ENCODE data around the gene MACC1.

MACC1 gene, protein sequence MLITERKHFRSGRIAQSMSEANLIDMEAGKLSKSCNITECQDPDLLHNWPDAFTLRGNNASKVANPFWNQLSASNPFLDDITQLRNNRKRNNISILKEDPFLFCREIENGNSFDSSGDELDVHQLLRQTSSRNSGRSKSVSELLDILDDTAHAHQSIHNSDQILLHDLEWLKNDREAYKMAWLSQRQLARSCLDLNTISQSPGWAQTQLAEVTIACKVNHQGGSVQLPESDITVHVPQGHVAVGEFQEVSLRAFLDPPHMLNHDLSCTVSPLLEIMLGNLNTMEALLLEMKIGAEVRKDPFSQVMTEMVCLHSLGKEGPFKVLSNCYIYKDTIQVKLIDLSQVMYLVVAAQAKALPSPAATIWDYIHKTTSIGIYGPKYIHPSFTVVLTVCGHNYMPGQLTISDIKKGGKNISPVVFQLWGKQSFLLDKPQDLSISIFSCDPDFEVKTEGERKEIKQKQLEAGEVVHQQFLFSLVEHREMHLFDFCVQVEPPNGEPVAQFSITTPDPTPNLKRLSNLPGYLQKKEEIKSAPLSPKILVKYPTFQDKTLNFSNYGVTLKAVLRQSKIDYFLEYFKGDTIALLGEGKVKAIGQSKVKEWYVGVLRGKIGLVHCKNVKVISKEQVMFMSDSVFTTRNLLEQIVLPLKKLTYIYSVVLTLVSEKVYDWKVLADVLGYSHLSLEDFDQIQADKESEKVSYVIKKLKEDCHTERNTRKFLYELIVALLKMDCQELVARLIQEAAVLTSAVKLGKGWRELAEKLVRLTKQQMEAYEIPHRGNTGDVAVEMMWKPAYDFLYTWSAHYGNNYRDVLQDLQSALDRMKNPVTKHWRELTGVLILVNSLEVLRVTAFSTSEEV

DNA sequence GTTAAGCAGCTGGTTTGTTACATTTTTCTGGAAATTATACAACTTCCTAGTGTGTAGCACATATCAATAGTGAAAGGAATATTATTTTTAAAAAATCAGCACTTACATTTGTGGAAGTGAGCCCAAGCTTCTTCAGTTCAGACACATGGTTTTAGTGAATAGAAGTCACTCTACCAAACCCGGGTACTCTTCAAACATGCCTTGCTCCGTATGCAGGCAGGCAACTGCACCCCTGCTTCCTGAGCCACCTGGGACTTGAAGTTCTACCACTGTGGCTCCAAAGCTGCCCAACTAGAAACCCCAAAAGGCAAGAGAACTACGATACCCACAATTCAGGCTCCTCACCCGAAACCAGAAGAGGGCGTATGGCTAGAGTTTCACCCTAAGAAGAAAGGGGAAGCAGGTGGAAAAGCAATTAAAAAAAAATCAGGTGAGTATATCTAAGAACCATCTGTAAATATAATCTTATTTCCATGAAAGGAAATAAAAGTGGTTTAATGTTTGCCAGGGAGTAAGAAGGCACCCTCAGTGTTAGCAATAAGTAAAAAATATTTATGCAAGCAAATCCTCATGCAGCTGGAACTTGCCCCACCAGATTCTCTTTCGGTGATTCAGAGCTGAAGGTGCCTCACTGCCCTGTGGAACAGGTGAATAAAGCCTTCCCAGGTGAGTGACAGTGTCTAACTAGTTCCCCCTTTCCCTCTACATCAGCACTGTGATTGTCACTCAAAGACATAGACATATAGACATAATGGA is at the start of gene MACC1:
Gene MACC1 (minus strand): TSS at position 192 of the 756 bp plus-strand sequence. CDS start 55,522 bp downstream, outside the sequence.
- Histone ChIP-seq H2AFZ (ENCODE audit: low read length) (peak within 1 kb of the TSS; percentile 6; the same call in 1 of the 2 replicates), H3K9ac (ENCODE audit: low read length) (peak within 1 kb of the TSS; percentile 57), H4K20me1 (ENCODE audit: insufficient read depth, low read length) (no peaks in the 10 kb centered on the region), H3F3A (ENCODE audit: insufficient read depth, low read length) (peaks cover 18% of the 10 kb centered on the region), H3K9me2 (ENCODE audit: low read depth, low read length) (no peaks in the 10 kb centered on the region), H3K79me2 (ENCODE audit: insufficient read depth, low read length) (peaks cover 45% of the 10 kb centered on the region), H3K27ac (ENCODE audit: low read depth, low read length, poor library complexity, severe bottlenecking) (peak within 1 kb of the TSS; percentile 96), H3K4me3 (ENCODE audit: low read depth, low read length, poor library complexity, severe bottlenecking) (peak within 1 kb of the TSS; percentile 65), H3K36me3 (ENCODE audit: insufficient read depth, low read length) (peaks cover 18% of the 10 kb centered on the region), H3K4me2 (ENCODE audit: low read length) (peak within 1 kb of the TSS; percentile 66), H3K9me3 (ENCODE audit: low read length) (no peaks in the 10 kb centered on the region), H3K27me3 (ENCODE audit: insufficient read depth, low read length) (no peaks in the 10 kb centered on the region), H3K4me1 (ENCODE audit: insufficient read depth, low read length, severe bottlenecking) (peaks cover 74% of the 10 kb centered on the region)
- TF ChIP-seq, protein P1, sequence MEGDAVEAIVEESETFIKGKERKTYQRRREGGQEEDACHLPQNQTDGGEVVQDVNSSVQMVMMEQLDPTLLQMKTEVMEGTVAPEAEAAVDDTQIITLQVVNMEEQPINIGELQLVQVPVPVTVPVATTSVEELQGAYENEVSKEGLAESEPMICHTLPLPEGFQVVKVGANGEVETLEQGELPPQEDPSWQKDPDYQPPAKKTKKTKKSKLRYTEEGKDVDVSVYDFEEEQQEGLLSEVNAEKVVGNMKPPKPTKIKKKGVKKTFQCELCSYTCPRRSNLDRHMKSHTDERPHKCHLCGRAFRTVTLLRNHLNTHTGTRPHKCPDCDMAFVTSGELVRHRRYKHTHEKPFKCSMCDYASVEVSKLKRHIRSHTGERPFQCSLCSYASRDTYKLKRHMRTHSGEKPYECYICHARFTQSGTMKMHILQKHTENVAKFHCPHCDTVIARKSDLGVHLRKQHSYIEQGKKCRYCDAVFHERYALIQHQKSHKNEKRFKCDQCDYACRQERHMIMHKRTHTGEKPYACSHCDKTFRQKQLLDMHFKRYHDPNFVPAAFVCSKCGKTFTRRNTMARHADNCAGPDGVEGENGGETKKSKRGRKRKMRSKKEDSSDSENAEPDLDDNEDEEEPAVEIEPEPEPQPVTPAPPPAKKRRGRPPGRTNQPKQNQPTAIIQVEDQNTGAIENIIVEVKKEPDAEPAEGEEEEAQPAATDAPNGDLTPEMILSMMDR (IDR thresholded peaks at IDR 0.05; ENCODE audit: low read length), result peak; percentile 99
- TF ChIP-seq EZH2 (IDR thresholded peaks at IDR 0.05; ENCODE audit: borderline replicate concordance, low read length), result no peak

- no peaks in the 10 kb centered on the region for H3K79me2 ChIP-seq (ENCODE audit: insufficient read depth, low read length)
- H3K4me3 ChIP-seq (ENCODE audit: low read depth, low read length, poor library complexity, severe bottlenecking), result no peak overlapping the region
- H3K4me2 ChIP-seq (ENCODE audit: low read length), result no peak overlapping the region
- TF ChIP-seq, protein P1 (IDR thresholded peaks at IDR 0.05; ENCODE audit: low read length), result no peak
- TF ChIP-seq EZH2 (IDR thresholded peaks at IDR 0.05; ENCODE audit: borderline replicate concordance, low read length), result no peak
- peak overlapping the region; percentile 57 for H2AFZ ChIP-seq (ENCODE audit: low read length)
- peaks cover 29% of the 10 kb centered on the region for H3K4me1 ChIP-seq (ENCODE audit: insufficient read depth, low read length, severe bottlenecking)
- H3K36me3 ChIP-seq (ENCODE audit: insufficient read depth, low read length), result no peaks in the 10 kb centered on the region
- no peaks in the 10 kb centered on the region for H3K27me3 ChIP-seq (ENCODE audit: insufficient read depth, low read length)
- no peak overlapping the region for H3K9ac ChIP-seq (ENCODE audit: low read length)
- peak overlapping the region; percentile 9 for H3K27ac ChIP-seq (ENCODE audit: low read depth, low read length, poor library complexity, severe bottlenecking)
- H3K9me3 ChIP-seq (ENCODE audit: low read length), result no peaks in the 10 kb centered on the region
- no peaks in the 10 kb centered on the region for H4K20me1 ChIP-seq (ENCODE audit: insufficient read depth, low read length)
- H3K9me2 ChIP-seq (ENCODE audit: low read depth, low read length), result no peaks in the 10 kb centered on the region
- no peaks in the 10 kb centered on the region for H3F3A ChIP-seq (ENCODE audit: insufficient read depth, low read length)
These were observed 47.4 kb upstream of the MACC1 start for GRCh38 chr7:20264623-20265022.

GRCh38 chr7:20260223-20260622 is 43.0 kb upstream of the MACC1 start:
- H3K36me3 ChIP-seq (ENCODE audit: insufficient read depth, low read length), result no peaks in the 10 kb centered on the region
- no peak overlapping the region for H2AFZ ChIP-seq (ENCODE audit: low read length)
- H3K4me2 ChIP-seq (ENCODE audit: low read length), result no peak overlapping the region
- no peaks in the 10 kb centered on the region for H4K20me1 ChIP-seq (ENCODE audit: insufficient read depth, low read length)
- H3K4me3 ChIP-seq (ENCODE audit: low read depth, low read length, poor library complexity, severe bottlenecking), result no peak overlapping the region
- TF ChIP-seq, protein P1 (IDR thresholded peaks at IDR 0.05; ENCODE audit: low read length), result no peak
- TF ChIP-seq EZH2 (IDR thresholded peaks at IDR 0.05; ENCODE audit: borderline replicate concordance, low read length), result no peak
- H3F3A ChIP-seq (ENCODE audit: insufficient read depth, low read length), result no peaks in the 10 kb centered on the region
- H3K9ac ChIP-seq (ENCODE audit: low read length), result no peak overlapping the region
- no peaks in the 10 kb centered on the region for H3K79me2 ChIP-seq (ENCODE audit: insufficient read depth, low read length)
- H3K27ac ChIP-seq (ENCODE audit: low read depth, low read length, poor library complexity, severe bottlenecking), result no peak overlapping the region
- no peaks in the 10 kb centered on the region for H3K9me3 ChIP-seq (ENCODE audit: low read length)
- no peaks in the 10 kb centered on the region for H3K27me3 ChIP-seq (ENCODE audit: insufficient read depth, low read length)
- H3K4me1 ChIP-seq (ENCODE audit: insufficient read depth, low read length, severe bottlenecking), result peaks cover 12% of the 10 kb centered on the region
- no peaks in the 10 kb centered on the region for H3K9me2 ChIP-seq (ENCODE audit: low read depth, low read length)

Measured in OCI-LY1 (cell line).